SIG-M5 treated with dmso at 0.1 percent for 504 hours (cell line): ENCODE data around the gene MRPL9.

ENCODE experiments used
- DNase-seq: peaks from one replicate; lab custom pipeline; 2025; ENCODE audit not compliant: unreplicated experiment; lab: John Stamatoyannopoulos, UW

MRPL9 gene

DNA sequence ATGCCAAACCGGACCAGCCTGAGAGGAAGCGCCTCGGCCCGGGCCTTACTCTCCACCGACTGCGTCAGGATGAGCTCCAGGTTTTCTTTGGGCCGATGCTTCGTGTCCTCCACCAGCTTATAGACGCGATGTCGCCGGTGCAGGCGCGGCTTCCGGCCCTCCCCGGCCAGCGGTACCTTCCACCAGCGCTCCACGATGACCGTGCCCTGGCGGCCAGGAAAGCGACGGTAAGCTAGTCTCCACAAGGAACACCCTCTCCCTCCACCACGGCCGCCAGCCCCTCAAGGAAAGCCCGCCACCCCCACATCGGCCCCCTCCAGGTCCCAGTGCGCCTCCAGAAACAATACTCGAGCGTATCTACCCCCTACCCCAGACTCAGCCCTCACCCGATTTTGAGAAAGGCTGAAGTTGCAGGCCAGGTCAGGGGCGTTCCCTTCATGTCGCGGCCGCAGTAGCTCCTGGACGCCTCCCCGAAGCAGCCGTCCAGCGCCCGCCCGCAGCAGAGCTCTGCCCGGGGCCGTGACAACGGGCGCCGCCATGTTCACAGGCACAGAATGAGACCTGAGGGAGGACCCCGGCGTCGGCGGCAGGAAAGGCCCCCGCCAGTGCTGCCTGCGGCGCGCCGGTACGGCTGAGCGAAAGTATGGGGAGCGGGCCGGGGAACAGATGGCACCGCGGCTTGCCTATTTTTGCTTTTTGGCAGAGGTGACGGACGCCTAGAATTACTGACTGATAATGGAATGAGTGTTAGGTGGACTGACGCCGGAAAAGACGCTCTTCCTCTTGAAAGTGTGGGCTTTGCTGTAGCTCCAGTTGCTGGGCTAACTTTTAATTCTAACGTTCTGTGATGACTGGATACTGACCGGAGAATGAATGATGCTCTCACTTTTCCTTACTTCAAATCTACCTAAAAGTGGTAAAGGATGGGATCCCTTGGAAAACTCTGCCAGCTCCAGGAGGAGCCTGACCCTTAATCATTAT lies at the start of gene MRPL9:
TSS of gene MRPL9 (minus strand) at position 556 of the 981 bp plus-strand sequence. CDS start at position 539, 17 bp downstream.
- peak; percentile 84 for DNase-seq

DNA sequence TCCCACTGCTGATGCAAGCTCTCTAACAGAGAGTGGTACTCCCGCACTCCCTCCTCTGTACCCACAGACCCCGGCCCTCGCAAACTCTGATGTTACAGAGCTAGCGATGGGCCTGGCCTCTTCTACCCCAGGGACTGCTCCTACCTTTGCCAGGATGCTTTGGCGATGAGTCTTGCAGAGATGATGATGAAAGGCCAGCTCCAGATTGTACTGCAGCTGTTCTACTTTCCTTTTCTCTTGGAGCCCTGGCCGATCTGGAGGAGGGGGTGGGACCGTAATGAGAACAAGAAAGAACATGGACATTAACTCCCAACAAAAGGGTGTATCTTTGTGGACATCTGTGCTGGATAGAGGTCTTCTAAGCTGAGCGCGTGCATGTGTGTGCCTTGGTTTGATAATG lies 47.9 kb upstream of the MRPL9 start:
- DNase-seq, result no peak

DNA sequence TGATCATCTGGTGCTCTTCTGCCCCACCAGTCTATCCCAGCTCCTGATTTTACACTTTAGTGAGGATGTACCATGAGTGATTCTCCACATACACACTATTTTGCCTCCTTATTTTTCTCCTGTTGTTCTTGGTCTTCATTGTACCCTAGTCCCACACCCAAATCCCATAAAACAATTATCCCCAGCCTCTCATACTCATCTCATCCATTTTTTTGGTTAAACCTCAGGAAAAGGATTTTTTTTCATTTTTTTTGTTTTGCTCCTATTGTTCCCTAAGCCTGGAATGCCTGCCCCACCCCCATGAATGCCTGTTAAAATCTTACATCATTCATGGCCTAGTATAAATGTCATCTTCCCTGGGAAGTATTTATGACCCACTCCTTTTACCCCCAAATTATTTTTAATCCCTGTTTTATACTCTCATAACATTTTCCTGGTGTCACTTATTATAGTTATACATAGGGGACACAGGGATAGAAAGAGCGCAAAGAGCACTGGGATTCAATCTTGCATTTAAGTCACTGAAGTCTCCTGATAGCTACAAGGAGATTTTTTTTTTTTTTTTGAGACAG lies 46.8 kb upstream of the MRPL9 start:
- no peak for DNase-seq

DNA sequence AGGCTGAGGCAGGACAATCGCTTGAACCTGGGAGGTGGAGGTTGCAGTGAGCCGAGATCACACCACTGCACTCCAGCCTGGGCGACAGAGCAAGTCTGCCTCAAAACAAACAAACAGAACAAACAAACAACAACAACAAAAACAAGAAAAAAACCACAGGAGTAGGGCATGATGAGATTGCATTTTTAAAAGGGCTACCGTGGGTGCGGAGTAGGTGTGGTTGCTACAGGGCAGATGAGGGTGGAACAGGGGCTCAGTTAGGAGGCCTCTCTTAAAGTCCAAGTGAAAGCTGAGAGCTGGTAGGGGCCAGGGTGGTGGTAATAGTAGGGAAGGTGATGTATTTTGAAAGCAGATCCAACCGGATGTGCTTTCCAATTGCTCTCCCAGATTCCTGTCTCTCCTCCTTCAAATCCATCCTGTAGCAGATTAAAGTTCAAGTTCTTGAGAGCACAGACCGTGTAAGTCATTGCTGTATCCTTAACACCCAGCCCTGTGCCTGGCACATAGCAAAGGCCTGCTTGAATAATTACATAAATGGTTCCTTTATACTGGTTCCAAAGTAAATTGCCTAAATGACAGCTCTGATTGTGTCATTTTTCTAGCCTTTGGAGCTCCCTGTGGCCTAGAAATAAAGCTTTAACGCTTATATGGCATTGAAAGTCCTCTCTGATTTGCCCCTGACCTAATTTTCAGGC lies 46.1 kb upstream of the MRPL9 start:
- DNase-seq, result peak; percentile 31

DNA sequence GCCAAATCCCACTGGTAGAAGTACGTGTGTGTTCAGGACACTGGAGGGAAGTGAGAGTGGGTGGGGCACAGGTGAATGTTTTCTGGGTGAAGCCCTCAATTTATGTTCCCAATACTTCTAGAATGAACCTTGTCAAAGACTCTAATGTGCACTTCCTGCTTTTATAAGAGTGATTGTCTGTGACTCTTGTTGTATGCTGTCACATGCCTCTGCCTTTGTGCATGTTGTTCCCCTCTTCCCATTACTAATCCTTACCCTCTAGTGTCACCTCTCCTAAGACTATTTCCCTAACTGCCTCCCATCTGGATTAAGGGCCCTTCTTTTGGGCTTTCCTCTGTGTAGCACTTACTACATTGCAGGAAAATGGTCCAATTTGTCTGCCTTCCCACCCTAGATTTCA lies 44.5 kb upstream of the MRPL9 start:
- DNase-seq, result no peak

DNA sequence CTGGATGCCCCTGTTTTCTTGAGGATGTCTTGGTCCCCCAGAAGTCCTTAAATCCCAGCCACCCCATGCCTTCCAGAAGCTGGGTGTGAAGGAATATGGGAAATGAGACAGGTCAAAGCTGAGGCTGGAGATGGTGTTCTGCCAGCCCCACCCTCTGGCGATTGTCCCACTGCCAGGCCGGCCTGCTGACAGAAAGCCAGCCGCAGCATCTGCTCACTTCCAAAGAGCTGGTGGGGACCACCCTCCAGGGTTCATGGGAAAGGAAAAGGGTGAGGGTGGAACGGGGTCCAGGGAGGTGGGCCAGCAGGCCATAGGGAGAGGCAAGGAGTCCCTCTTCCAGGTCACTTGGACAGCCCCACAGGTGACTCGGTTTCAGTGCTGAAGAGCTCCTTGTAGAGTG lies 43.8 kb upstream of the MRPL9 start:
- DNase-seq, result no peak

DNA sequence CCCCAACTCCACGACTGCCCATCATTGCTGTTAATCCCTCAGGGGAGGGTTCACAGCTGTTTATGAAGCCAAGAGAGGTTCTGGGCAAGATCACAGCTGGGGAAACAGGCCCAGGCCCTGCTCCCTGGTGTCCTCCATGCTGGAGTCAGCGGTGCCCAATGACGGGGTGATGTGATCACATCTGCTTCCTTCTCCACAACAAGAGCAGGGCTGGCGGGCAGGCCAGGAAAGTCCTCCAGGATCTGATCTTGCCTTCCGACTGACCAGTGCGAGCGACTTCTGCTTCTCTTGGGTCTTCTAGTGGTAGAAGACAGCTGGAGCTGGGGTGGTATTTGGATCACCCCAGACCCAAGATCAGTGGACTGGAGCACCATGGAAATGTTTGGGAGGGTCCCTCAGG lies 42.9 kb upstream of the MRPL9 start:
- no peak for DNase-seq

DNA sequence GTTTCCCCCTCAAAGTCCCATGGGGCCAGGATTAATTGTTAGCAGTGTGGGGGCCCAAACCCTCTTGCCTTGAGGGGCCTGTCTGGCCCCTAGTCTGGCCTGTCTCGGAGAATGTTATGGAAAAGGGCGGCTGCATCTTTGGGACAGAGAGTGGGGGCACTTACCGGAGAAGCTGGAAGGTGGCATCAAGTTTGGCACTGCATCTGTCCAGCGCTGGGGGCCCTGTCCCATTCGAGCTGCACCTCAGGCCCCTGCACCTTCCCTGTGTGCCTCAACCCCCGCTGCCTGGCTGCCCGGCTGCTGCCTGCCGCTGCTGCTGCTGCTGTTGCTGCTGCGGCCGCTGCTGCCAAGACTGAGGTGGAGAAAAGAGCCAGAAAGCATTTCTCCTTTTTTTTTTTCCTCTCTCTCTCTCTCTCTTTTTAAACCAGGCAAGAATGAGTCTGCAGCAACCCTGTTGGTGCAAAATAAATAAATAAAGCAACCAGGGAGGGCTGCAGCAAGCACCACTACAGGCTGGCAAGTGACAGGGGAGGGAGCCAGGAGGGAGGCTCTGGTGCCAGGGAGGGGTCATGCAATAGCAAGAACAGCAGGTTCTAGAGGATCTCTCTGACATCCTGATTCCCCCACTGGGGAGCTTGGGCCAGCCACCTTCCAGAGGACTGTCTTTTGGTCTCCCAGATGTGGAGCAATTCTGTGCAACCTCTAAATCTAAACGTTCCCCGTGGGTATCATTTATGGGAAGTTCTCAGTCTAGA lies 41.9 kb upstream of the MRPL9 start, which contains the start of gene LINGO4:
TSS of gene LINGO4 (minus strand) at position 354 of the 755 bp plus-strand sequence. CDS start 2,715 bp downstream, outside the sequence.
- DNase-seq, result no peak

DNA sequence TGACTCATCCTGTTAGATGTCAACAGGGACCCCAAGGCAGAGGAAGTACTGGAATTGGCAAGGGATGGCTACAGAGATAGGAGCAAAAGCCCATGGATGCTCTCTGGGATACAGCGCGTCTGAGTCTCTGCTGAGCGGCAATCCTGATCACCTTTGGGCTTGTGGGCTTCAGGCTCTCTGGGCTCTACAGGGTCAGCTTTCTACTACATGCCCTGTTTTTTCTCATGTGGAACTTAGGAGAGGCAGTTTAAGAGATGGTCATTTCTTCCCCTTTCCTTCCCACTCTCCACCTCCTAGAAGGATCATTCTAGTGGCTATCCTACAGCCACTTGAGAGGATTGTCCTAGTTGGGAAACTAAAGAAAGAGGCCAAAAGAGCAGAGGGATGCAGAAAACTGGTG lies 40.6 kb upstream of the MRPL9 start:
- DNase-seq, result no peak

DNA sequence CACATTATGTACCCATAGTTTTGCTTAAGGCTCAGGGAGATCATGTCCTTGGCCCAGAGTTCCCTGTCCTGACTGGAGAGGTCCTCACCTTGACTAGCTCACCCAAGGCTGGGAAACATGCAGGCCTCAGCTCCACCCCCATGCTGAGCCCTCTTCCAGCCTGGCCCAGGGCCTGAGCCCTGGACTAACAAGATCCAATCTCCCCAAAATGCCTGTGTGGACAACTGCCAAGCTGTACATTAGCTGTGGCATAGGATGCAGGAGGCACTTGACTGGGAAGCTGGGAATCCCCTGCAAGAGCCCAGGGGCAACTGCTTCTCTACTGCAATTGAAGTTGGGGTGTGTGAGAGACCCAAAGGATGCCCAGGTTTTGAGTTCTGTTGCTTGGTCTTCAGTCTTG lies 39.9 kb upstream of the MRPL9 start:
- DNase-seq, result no peak

DNA sequence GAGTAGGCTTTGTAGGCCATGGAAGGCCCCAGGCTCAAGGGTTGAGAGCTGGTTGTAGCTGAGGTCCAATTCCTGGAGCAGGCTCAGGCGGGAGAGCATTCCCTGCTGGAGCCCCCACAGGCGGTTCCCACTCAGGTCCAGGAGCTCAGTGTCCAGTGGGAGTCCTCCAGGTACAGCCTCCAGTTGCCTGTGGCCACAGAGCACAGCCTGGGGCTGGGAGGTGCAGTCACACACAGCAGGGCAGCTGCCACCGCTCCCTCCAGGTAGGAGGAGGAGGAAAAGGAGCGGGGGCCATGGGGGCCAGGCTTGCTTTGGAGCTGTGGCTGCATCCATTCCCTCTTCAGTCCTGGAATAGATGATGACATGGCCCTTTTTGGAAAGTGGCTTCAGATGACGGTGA lies 39.1 kb upstream of the MRPL9 start:
- no peak for DNase-seq

DNA sequence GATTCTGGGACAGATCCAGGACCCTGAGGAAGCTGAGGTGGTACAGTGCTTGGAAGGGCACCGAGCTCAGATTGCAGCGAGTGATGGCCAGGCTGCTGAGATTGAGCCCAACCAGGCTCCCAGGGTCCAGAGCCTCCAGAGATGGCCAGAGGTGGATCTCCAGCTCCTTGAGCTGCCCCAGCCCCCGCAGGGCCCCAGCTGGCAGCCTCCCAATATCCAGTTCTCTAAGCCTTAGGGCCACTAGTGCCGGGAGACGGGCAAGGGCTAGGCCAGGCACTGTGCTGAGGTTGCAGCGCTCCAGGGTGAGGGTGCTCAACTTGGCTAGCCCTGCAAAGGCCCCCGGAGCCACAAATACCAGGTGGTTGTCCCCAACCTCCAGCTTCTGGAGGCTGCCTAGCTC lies 38.5 kb upstream of the MRPL9 start:
- DNase-seq, result no peak

DNA sequence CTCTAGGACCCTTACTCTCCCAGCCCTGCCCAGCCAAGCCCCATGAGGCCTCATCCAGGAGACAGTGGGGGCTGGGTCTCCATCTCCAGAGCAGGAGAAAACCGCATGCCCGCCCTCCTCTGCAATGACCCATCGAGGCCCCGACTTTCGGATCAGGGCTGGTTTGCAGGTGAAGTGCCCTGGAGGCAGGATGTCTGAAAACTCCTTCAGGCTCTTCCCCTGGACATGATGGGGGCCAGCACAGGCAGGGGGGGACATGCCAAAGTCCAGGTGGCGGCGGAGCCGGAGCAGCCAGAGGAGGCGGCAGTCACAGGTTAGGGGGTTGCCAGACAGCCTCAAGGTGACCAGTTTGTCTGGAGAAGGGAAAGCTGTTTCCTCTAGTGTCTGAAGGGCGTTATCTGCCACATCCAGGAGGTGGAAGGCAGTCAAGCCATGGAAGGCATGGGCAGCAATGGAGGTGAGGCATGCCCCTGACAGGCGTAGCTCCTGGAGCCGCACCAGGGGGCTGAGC lies 38.1 kb upstream of the MRPL9 start:
- DNase-seq, result no peak

DNA sequence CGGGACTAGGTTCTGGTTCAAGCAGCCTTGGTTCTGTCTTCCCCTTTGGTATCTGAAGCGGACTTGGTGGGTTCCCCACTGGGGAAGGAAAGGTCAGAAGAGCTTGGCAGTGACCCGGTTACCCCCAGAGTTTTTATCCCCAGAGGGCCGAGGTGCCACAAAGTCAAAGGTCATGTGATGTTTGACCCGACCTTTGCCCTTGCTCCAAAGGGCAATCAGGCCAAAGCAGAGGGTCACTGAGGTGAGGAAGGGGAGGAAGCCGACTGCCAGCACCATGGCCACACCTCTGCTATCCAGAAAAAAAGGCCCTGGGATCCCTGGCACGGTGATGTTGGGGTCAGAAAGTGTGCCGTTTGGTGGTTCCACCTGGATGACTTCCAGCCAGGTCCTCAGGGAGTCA lies 37.5 kb upstream of the MRPL9 start:
- no peak for DNase-seq

DNA sequence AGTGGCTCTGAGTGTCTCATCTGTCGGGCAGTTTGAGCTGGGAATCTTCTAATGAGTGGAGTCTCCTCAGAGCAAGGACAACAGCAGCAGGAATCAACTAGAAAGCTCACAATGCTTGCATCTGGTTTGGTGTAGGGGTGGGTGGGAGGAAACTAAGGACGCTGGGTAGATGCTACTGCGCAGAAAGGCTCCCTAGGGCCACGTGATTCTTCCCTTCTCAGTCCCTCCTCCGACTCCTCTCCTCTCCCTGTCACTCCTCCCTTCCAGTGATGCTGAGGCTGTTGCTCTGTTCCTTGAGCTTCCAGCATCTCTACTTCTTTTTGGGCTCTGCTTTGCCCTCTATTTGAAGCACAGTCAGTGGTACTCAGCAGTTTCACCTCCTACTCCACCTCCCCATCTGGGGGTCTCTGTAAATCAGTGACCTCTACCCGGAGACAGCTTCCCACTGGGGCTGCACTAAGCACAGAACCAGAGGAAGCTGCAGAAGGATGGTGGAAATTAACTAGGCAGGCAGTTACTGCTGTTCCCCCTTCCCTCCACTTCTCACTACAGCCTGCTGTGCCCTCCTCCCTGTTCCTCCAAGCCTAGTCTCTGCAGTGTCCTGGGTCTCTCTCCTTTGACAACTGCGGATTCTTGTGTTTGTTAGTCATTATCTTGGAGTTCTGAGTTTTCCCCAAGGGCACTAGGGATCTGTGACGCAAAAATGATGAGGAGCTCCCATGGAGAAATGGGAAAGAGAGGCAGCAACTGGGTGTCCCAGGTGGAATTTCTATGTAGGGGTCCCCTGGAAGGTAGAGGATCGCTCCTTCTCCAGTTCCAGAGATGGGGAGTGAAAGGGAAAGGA lies 36.1 kb upstream of the MRPL9 start:
- no peak for DNase-seq

DNA sequence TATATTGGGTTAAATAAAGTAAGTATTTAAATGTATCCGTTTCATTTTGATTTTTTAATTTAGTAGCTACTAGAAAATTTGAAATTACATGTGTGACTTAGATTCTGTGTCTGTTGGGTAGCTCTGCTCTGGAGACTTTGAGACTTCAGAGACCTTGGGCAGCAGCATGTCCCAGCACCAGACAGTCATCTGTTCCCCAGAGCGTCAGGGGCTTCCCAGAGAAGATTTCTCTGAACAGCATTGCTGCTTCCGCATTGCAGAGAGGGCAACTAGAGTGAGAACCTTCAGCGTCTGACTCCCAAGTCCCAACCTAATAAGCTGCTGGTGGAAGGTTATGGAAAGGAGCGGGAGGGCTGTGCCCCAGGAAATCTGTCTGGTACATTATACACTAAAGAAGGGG lies 35.3 kb upstream of the MRPL9 start:
- DNase-seq, result no peak

DNA sequence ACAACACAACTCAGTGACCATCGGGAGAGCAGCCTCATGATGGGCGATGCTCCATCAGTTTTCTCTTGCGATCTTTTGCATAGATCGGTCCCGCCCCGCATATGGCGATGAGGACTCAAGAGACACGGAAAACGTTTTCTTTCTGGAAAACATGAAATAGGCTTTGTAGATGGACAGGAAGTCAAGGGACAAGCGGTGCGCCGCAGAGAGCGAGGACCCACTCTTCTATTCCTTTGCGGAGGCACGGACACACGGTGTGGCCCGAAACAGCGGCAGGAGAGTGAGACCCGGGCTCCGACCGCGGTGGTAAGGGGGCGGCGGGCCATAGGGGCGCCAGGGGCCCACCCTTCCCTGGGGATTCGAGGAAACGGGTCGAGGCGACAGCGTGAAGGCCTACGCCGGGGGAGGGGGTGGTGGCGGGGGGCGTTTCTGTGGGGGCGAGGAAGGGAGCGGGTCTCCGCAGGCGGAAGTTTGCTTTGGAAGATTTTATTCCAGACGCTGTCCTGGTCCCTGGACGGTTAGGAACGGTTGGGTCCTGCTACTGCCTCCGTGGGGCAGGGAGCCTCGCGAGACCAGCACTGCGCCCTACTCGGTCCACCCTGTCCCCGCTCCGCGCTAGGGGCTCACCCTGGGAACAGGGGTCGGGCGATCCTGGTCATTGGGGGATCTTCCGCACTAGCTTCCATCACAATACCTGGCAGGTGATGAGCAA lies 27.8 kb upstream of the MRPL9 start:
- no peak for DNase-seq

DNA sequence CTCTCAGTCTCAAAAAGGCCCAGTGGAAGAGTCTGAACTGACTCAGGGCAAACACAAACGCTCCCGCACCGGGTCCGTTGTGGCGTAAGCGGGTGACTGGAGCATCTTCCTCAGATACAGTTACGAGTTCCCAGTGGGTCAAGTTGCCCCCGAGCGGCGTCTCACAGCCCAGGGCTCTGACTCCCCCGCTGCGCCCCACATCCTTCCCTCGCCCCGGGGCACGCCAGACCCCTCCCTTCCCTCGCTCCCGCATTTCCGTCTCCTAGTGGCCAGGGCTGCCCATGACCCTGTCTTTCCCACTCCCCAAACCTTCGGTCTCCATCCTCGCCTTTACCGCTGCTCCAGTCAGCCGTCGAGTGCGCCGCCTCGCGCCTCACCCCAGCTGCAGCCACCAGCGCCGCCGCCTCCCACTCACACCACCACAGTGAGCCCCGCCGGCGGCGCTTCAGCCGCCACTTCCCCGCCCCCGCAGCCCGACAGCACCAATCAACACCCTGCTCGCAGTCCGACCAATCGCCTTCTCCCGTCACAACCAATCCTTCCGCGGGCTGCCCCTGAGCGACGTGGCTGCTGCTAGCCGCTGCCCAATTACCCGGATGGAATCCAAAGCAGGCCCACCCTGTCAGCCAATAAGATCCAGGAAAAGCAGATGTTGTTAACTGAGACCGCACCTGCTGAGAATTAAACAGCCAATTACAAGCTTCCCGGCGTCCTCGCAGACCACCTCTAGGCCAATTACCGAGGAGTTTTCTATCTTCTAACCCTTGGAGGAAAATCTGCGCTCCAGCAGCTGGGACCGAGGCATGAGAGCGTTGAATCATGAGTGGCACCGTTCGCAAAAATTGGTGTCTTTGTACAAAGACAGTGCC lies 27.0 kb upstream of the MRPL9 start, which contains the start of gene TDRKH:
TSS of gene TDRKH (minus strand) at position 430 of the 869 bp plus-strand sequence. CDS start 7,478 bp downstream, outside the sequence.
- peak; percentile 100 for DNase-seq
